HG03039 (cell line): ENCODE results near the gene SQOR.
"Not testable (repeated sequence)": the region's sequence is repeated elsewhere in the genome, so short reads cannot be mapped to it uniquely, and the experiment has no call there.

Source experiments
- ATAC-seq: cut with Tn5 transposase; IDR thresholded peaks from one replicate; pipeline ENCODE4 v1.9.1; 2021; ENCODE audit warnings: mild to moderate bottlenecking, moderate library complexity; ENCODE audit not compliant: unreplicated experiment

The SQOR gene

DNA sequence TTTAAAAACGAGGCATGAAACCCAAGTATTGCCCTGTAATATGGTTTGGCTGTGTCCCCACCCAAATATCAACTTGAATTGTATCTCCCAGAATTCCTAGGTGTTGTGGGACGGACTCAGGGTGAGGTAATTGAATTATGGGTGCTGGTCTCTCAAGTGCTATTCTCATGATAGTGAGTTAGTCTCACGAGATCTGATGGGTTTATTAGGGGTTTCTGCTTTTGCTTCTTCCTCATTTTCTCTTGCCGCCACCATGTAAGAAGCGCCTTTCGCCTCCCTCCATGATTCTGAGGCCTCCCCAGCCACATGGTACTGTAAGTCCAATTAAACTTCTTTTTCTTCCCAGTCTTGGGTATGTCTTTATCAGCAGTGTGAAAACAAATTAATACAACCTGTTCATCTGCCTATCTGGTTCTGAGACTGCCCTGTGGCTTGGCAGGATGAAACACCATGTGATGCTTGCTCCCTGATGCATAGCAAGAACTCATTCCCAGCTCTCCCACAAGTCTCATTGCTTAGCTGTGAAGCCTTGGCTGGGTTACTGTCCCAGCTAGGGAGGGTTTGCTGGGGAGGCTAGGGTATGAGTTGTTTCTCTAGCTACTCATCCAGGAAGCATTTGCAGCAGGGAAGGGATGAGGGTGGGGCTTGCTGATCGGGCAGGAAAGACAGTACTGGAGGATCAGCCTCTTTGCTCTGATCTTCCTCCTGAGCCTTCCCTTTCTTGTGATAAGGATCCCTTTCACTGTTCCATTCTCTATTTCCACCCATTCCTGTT lies 3.7 kb upstream of the SQOR start:
- no peak for ATAC-seq

- no peak for ATAC-seq
These were observed 3.1 kb upstream of the SQOR start for GRCh38 chr15:45631776-45632175.

DNA sequence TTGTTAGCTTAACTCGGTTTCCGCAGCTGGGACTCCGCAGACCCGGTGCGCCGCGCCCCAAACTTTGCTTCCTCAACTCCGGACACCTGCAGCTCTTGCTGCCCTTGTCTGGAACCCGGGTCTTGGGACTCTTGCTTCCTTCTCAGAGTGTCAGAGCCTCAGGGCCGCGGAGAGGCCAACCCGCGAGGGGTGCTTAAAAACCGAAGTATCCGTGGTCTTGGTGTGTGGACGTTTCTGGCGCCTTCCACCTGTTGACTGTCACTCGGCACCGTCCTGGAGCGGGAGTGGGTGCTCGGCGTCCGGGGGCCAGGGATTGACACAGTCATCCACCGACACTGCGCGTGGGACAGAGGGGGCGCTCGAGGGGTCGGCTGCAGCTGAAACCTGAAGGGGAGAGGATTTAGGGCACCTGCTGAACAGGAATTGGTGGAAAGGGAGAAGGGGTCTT lies 386 bp downstream of the SQOR start:
- ATAC-seq: peak; percentile 45

DNA sequence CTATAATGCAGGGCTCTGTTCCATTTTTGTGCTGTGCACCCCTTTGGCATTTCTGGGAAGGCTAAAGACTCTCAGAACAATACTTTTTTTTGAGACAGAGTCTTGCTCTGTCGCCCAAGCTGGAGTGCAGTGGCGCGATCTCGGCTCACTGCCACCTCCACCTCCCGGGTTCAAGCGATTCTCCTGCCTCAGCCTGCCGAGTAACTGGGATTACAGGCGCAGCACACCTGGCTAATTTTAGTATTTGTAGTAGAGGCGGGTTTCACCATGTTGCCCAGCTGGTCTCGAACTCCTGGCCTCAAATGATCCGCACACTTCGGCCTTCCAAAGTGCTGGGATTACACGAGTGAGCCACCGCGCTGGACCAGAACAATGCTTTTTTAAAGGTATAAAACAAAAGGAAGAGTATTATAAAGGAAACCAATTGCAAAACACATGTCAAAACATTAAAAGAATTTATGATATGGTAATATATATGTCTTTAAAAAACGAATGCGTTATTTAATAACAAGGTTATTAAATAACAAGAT lies 999 bp downstream of the SQOR start:
- ATAC-seq: no peak

DNA sequence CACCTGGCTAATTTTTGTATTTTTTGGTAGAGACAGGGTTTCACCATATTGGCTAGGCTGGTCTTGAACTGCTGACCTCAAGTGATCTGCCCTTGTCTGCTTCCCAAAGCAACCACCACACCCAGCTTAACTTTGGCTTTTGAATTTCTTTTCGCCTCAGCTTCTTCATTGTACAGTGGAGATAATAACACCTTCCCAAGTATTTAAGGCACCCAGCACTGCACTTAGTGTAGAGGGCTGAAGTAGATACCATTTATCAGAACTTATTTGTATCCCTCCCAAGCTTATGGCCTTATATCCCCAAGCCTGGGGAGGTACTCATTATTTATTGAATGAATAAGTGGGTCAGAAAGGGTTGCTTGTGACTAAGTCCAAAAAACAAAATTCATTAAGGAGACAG lies 2.3 kb downstream of the SQOR start:
- peak; percentile 1 for ATAC-seq

DNA sequence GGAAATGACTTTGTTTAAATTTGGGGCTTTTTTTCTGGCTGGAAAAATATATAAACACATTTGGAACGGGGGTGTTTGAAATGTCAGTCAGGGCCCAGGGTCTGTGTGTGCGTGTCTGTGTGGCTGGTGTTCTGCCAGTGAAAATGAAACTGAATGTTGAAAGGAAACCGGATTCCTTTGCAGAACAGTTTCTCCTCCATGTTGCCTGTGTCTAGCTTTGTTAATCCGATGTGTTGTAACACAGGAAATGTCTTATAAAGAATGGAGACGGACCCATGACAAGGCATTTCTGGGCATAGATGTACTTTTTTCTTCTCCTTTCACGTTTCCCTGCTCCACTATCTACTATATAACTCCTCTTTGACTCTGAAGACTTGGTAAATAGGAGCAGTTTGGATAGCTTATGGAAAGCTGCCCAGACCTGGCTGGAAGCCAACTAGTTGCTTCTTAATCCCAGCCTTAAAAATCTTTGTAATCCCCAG lies 2.8 kb downstream of the SQOR start:
- peak; percentile 33 for ATAC-seq

- ATAC-seq: no peak
These were observed 5.8 kb downstream of the SQOR start for GRCh38 chr15:45640616-45641015.

DNA sequence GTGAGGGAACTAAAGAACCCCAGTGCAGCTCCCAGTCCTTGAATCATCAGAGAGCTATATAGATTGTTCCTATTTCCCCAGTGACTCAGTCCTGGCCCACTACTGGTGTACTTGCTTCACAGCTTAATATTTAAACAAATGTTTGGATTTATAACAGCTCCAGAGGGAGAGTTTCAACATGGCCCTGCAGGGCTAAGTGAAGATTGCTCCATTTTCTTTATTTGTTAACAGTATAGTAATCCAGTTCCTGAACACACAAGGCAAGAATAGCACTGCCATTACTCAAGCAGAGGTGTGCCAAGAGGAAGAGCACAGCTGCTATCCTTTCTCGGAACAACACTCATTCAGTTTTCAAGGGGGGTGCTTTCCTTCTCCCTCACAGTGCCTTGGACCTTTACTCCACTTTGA lies 6.5 kb downstream of the SQOR start:
- ATAC-seq: no peak

DNA sequence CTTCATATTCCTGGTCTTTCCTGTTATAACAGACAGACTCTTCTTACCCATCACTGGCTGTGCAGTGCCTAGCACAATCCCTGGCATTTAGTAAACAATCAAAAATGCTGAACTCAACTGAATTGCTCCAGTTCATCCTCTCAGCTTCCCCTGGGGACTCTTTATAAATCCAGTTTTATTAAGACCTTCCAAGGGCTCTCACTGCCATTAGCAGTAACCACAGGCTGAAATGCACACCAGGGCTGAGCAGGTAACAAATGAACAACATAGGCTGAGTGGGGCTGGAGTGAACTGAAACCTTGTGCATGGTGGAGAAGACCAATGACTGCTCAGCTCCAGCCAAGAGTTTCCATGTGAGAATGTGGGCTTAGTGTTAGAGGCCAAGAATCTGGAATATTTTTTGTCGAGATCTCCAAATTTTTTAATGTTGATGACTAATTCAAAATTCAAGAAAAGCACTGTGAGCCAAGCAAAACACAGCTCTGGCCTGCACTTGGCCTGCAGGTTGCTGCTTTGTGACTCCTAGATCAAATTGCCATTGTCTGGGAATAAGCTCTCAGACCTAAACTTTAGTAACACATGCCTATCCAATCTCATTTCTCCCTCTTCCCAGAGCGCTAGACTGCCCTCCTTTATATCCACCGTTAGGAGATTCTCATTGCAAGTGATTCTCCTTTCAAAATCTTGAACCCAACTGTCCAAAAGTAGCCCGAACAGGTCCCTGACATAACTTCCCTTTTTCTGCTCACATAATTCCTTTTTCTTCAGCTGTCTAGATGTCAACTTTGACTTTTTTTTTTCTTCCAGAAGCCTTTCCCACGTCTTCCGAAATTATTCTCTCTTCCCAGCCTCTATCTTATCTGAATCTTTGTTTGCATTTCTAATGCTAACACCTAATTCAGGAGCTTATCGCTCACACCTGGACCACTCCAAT lies 7.4 kb downstream of the SQOR start:
- no peak for ATAC-seq

DNA sequence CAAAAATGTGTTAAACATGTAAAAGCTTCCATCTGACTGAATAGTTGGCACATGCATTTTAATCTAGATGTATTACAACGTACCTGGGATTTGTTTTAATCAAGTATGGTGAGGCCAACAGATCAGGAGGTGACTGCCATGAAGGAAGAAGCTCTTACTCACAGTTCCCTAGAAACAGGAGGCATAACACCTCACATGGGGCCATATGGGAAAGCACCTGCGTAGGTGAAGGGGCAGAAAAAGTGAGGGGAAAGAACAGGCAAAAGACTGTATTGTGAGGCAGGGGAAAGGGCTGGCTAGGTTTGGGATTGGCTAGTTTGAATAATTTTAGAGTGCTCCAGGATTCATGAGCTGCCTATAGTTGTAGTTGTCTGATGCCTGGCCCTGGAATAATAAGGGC lies 9.6 kb downstream of the SQOR start:
- no peak for ATAC-seq

GRCh38 chr15:45645026-45645980 lies 10.5 kb downstream of the SQOR start:
- ATAC-seq: no peak

GRCh38 chr15:45646220-45646619 lies 11.4 kb downstream of the SQOR start:
- ATAC-seq: no peak

DNA sequence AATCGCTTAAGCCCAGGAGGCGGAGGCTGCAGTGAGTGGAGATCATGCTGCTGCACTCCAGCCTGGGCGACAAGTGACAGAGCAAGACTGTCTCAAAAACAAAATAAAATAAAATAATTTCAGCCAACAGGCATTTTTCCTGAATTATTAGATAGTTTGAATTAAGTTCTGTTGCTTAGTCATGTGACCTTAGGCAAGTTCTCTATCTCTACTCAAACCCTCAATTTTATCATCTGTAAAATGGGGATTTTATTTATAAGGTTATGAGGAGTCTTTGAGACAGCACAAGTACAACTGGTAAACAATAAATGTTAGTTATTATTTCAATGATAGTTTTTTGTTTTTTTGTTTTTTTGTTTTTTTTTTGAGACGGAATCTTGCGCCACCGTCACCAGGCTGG lies 13.0 kb downstream of the SQOR start:
- no peak for ATAC-seq

DNA sequence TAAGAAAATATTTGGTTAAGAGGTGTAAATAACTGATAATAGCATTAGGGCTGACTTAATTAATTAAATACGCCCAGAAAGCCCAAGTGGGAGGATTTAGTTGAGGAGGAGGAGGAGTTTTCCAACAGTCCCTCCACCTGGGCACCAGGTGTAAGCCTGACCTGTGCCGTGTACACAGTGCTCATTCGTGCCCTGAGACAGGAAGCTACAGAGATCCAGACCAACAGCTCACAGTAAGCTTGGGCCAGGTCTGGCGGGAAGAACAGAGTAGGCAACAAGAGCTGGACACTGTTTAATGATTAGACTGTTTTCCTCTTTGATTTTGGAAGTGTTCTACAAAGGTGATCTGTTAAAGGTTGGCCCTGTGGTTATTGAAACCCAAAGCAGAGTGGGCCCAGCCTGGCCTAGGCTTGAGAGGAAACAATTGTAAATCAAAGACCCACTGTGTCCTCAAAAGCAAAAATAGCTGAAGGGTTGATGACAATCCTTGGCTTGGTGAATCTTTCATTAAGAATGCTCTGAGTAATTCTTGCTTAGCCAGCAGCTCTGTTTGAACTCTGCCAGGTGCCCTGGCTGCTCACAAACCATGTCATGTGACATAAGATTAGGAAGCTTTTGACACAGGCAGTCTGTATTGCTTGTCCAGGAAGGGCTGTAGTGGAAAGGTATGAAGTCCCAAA lies 13.8 kb downstream of the SQOR start:
- no peak for ATAC-seq

DNA sequence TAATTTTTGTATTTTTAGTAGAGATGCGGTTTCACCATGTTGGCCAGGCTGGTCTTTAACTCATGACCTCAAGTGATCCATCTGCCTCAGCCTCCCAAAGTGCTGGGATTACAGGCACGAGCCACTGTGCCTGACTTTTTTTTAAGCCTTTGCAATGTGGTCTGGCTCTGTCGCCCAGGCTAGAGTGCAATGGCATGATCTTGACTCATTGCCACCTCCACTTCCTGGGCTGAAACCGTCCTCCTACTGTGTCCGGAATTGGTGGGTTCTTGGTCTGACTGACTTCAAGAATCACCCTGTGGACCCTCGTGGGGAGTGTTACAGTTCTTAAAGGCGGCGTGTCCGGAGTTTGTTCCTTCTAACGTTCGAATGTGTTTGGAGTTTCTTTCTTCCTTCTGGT lies 15.2 kb downstream of the SQOR start:
- ATAC-seq: not testable (repeated sequence)

GRCh38 chr15:45650889-45651525 lies 16.2 kb downstream of the SQOR start:
- ATAC-seq: no peak

DNA sequence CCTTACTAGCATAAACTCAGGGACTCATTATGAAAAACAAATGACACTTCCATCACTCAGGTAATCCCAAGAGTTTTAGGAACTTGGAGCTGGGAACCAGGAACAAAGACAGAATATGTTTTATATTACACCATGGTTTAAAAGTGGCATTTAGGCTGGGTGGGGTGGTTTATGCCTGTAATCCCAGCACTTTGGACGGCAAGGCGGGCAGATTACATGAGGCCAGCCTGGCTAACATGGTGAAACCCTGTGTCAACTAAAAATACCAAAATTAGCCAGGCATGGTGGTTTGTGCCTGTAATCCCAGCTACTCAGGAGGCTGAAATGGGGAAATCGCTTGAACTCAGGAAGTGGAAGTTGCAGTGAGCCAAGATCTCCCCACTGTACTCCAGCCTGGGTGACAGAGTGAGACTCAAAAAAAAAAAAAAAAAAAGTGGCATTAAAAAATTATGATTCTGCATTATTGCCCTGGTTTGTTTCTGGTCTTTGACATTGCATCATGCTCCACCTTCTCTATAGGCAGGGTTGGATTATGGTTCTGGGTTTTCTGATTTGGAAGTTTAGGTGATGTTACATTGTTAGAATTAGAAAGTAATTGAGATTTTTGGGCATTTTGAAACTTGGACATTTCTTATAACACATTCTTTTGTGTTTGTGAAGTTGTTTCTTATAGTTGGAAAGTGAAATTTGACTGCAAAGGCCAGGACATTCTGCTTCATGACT lies 19.0 kb downstream of the SQOR start:
- no peak for ATAC-seq

DNA sequence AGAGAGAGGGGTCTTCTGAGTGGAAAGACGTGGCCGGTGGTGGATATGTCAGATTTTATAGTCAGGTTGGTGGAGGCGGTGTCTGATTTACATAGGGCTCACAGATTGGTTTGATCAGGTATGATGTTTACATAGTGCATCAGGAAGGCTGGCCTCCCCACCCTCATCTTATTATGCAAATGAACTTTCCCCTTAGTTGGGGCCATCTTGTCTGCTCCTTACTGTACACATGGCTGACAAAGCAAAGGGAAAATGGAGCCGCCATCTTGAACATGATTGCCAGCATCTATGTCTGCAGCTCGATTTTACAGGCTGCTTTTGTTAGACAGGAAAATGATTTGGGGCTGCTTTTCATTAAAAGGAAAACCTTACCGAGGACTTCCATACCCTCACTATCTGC lies 19.9 kb downstream of the SQOR start:
- no peak for ATAC-seq

DNA sequence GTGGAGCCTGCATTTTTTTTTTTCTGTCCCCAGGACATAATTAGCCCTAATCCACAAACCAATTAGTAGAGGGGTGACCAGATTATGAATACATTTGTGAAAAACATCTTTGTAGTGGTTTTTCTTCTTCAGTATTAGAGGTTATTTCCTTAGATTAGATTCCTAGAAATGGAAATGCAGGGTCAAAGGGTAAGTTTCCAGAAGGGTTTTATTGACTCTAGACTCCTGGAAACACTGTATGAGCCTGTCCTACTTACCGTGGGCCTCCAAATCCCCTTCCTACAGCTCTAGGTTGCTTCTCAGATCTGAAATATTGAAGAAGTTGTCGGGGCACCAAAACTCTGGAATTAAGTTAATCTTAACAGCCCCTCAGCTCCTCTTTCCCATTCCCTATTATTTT lies 22.4 kb downstream of the SQOR start:
- ATAC-seq: no peak
